ACC112 (cell line): ENCODE measurements around the gene C16orf96.

Experiments
- H2AFZ ChIP-seq: fragments of 200-600 bp; sonication (generic); one replicate; pipeline ENCODE4 v1.6.0; 2017; ENCODE audit warnings: antibody characterized with exemption, low read length; ENCODE audit not compliant: unreplicated experiment
- H3K27ac ChIP-seq: fragments of 200-600 bp; sonication (generic); 2 replicates; pipeline ENCODE4 v1.5.1; 2014; ENCODE audit warnings: low read depth, mild to moderate bottlenecking, antibody characterized with exemption, low read length, moderate library complexity
- H3K27me3 ChIP-seq: fragments of 200-600 bp; sonication (generic); 2 replicates; pipeline ENCODE4 v1.6.1; 2014; ENCODE audit warnings: mild to moderate bottlenecking, antibody characterized with exemption, low read length, moderate library complexity, mixed read lengths; ENCODE audit not compliant: insufficient read depth
- H3K36me3 ChIP-seq: fragments of 200-600 bp; sonication (generic); 2 replicates; pipeline ENCODE4 v1.6.1; 2016; ENCODE audit warnings: mild to moderate bottlenecking, antibody characterized with exemption, low read length, moderate library complexity, mixed read lengths; ENCODE audit not compliant: insufficient read depth
- H3K4me1 ChIP-seq: fragments of 200-600 bp; sonication (generic); one replicate; pipeline ENCODE4 v1.6.1; 2016; ENCODE audit warnings: low read length, mixed read lengths; ENCODE audit not compliant: insufficient read depth, unreplicated experiment, control insufficient read depth
- H3K4me3 ChIP-seq: fragments of 200-600 bp; sonication (generic); 2 replicates; pipeline ENCODE4 v1.5.1; 2014; ENCODE audit warnings: mild to moderate bottlenecking, low read depth, low read length
- H3K79me2 ChIP-seq: fragments of 200-600 bp; sonication (generic); one replicate; pipeline ENCODE4 v1.6.0; 2016; ENCODE audit warnings: low read length; ENCODE audit not compliant: control insufficient read depth, unreplicated experiment, insufficient read depth

C16orf96 gene

DNA sequence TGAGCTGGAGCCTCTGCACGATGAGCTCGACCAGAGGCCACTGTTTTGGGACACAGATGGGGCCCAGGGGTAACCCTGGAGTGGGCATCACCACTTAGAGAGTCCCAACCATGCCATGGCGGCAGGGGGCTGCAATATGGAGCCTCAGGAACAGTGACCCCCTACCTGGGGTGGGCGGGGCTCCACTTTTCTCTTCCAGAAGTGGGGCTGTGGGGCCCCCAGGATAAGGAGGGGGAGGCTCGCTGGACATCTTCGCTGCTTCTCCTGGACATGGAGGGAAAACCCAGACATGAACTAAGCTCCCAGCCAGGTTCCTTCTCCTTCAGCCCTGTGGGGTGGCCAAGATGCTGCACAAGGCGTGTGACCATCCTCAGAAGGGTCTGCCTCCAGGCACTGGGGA lies 42.3 kb upstream of the C16orf96 start:
- Histone ChIP-seq H3K36me3 (no peaks in the 10 kb centered on the region; the same call in 1 of the 2 replicates), H3K79me2 (peaks cover 5% of the 10 kb centered on the region), H3K27ac (no peak overlapping the region), H3K27me3 (no peaks in the 10 kb centered on the region), H2AFZ (no peak overlapping the region), H3K4me1 (peaks cover 8% of the 10 kb centered on the region), H3K4me3 (no peak overlapping the region)

DNA sequence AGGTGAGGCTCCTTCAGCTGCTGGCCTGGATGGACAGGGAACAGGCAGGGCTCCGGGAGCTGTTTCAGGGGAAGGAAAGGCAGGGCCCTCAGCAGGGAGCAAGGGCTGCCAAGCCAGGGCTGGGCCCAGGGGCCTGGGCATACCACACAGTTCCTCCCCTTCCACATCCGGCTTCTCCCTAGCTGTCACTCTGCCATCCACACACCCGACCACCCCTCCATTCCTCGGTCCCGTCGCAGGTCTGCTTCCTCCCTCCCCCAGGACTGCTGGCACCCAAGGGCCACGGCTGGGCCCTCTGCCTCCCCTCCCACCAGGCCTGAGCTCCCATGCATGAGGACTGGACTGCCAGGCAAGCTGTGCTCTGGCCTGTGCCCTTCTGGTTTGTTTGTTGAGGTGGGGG lies 41.5 kb upstream of the C16orf96 start:
- H3K79me2 ChIP-seq, result peaks cover 5% of the 10 kb centered on the region
- H3K36me3 ChIP-seq, result no peaks in the 10 kb centered on the region; the same call in 1 of the 2 replicates
- no peak overlapping the region for H3K27ac ChIP-seq
- H3K4me1 ChIP-seq, result peaks cover 8% of the 10 kb centered on the region
- H3K4me3 ChIP-seq, result no peak overlapping the region
- no peaks in the 10 kb centered on the region for H3K27me3 ChIP-seq
- H2AFZ ChIP-seq, result no peak overlapping the region

DNA sequence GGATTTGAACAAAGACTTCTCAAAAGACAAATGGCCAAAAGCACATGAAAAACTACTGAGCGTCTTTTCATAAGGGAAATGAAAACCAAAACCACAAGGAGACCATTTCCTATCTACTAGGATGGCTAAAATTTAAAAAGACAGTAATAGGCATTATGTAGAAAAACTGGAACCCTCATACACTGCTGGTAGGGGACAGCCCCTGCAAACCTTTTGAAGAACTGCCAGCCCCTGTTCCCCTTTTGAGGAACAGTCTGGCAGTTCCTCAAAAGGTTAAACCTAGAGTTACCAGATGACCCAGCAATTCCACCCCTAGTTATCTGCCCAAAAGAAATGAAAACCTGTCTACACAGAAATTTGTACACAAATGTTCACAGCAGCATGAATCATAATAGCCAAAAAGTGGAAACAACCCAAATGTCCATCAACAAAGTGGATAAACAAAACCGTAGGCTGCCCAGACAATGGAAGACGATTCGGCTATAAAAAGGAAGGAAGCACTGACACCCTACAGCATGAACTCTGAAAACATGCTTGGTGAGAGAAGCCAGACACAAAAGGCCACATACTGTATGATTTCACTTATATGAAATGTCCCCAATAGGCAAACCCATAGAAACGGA lies 40.4 kb upstream of the C16orf96 start:
- peaks cover 5% of the 10 kb centered on the region for H3K79me2 ChIP-seq
- H3K27ac ChIP-seq, result peak overlapping the region; percentile 16
- no peaks in the 10 kb centered on the region for H3K27me3 ChIP-seq
- peaks cover 8% of the 10 kb centered on the region for H3K4me1 ChIP-seq
- no peak overlapping the region for H2AFZ ChIP-seq
- no peak overlapping the region for H3K4me3 ChIP-seq
- no peaks in the 10 kb centered on the region for H3K36me3 ChIP-seq

DNA sequence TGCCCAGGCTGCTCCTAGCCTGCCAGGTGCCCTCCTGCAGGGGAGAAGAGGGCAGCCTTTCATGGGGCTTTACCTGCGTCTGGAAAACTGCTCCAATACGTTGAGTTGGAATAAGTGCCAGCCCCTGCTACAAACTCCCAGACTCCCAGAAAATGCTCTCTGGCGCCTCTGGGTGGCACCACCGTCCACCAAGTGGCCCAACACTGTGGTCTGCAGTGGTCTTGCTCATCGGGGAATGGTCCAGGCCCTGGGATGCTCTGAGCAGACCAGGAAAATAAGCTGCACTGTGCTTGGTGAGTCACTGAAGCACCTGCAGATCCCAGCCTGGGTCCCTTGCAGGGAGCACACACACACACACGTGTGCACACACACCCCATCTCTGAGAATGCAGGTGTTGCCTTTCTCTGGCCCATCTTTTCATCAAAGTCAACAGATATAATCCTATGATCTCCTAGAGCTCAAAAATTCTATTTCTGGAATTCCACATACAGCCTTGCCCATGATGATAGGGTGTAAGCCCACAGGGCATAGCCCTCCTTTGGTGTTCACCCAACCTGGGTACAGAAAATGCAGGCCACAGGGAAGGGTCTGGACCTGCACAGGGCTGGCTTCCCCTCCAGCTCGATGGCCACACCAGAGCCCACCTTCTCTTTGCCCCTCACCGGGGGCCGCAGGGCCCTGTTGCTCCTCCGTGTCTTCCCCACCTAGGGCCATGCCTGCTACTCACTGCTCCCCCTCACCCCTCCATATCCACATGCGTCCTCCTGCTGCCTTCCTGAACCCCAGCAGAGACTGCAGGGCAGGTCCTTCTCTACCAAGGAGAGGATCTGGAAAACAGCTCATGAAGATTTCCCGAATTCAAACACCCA lies 38.1 kb upstream of the C16orf96 start:
- Histone ChIP-seq H3K27me3 (no peaks in the 10 kb centered on the region), H2AFZ (no peak overlapping the region), H3K4me3 (no peak overlapping the region), H3K79me2 (peaks cover 5% of the 10 kb centered on the region), H3K36me3 (no peaks in the 10 kb centered on the region), H3K27ac (no peak overlapping the region), H3K4me1 (peaks cover 8% of the 10 kb centered on the region)

DNA sequence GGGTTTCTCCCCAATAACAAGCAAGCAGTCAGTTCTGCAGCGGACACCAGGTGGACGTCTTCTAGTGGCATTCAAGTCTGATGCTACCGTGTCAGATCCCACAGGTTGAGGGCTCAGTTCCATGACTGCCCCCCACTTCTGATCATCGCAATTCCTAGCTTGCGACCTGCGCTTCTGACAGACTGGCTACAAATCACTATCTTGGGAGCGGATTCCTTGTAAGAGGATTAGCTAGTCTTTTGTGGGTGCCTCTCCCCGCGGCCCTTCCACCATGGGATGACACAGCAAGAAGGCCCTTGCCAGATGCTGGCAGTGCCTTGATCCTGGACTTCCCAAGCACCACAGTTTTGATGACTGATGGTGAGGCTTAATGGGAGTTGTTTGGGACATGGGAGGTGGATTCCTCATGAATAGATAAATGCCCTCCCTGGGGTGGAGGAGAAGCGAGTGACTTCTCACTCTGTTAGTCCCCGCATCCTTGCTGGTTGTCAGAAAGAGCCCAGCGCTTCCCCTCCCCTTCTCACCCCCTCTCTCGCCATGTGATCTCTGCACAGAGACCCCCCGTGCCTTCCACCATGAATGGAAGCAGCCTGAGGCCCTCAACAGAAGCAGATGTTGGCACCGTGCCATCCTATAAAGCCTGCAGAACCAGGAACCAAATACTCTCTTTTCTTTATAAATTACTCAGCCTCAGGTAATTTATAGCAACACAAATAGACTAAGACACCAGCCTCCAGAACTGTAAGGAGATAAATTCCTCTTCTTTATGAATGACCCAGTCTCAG lies 36.7 kb upstream of the C16orf96 start:
- H2AFZ ChIP-seq, result no peak overlapping the region
- H3K36me3 ChIP-seq, result no peaks in the 10 kb centered on the region
- peaks cover 8% of the 10 kb centered on the region for H3K4me1 ChIP-seq
- H3K4me3 ChIP-seq, result no peak overlapping the region
- peaks cover 5% of the 10 kb centered on the region for H3K79me2 ChIP-seq
- H3K27me3 ChIP-seq, result no peaks in the 10 kb centered on the region
- H3K27ac ChIP-seq, result no peak overlapping the region

DNA sequence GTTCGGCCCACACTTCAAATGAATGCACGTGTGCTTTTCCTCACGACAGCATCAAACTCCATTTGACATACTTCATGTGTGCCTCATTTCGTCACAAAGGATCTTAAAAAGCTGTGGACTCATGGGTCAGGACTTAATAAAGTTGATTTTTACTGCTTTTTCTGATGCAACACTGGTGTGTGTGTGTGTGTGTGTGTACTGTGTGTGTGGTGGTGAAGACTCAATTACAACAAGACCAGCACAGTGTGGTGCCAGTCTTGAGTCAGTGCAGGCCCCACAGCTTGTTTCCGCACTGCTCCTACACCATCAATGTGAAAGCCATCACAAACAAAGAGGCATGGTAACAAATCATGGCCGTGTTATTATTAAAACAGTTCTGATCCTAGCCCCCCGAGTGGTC lies 35.2 kb upstream of the C16orf96 start:
- H3K4me3 ChIP-seq, result no peak overlapping the region
- H3K36me3 ChIP-seq, result no peaks in the 10 kb centered on the region
- H3K79me2 ChIP-seq, result peaks cover 5% of the 10 kb centered on the region
- H3K27ac ChIP-seq, result no peak overlapping the region
- no peak overlapping the region for H2AFZ ChIP-seq
- no peaks in the 10 kb centered on the region for H3K4me1 ChIP-seq
- no peaks in the 10 kb centered on the region for H3K27me3 ChIP-seq

DNA sequence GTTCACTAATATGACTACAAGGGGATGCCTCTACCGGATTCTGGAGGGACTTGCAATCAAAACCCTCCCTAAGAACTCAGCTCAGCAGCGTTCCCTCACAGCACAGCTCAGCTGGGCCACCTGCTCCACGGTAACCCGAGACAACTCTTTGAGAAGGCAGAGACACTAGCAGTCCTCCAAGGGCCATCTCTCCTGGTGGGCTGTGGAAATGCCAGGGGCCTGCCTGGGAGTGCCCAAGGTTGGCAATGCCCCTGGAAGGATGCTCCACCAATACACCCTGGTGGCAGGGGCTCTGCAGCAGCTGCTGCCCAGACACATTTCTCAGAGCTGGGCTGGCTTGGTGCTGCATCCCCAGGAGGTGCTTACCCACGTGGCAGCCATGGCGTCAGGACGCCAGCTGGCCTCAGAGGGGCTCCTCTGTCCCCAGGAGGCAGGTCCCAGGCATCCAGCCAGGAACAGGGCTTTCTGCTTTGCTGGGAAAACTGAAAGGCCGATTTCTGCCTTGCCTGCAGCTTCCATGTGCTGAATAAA lies 34.0 kb upstream of the C16orf96 start:
- no peak overlapping the region for H2AFZ ChIP-seq
- H3K27ac ChIP-seq, result no peak overlapping the region
- no peaks in the 10 kb centered on the region for H3K4me1 ChIP-seq
- no peaks in the 10 kb centered on the region for H3K36me3 ChIP-seq
- H3K79me2 ChIP-seq, result peaks cover 5% of the 10 kb centered on the region
- no peak overlapping the region for H3K4me3 ChIP-seq
- no peaks in the 10 kb centered on the region for H3K27me3 ChIP-seq

DNA sequence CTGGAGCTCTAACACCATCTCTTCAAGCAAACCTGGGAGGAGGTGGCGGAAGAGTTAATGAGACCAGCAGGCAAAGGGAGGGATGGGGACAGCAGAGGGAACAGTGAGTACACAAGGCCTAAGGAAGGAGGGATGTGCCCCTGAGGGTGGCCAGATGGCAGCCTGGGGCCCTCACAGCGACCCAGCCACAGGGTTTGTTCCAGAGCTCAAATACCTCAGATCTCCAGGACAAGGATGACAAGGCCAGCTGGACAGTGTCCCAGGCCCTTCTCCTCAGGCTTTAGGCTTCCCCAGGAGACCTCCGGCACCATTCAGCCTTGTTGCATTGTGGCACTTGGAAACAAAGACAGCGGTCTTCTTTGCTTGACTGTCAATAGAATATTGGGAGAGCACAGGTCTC lies 32.5 kb upstream of the C16orf96 start:
- no peaks in the 10 kb centered on the region for H3K4me1 ChIP-seq
- no peak overlapping the region for H3K27ac ChIP-seq
- no peak overlapping the region for H2AFZ ChIP-seq
- H3K79me2 ChIP-seq, result no peaks in the 10 kb centered on the region
- H3K27me3 ChIP-seq, result no peaks in the 10 kb centered on the region
- H3K36me3 ChIP-seq, result no peaks in the 10 kb centered on the region
- no peak overlapping the region for H3K4me3 ChIP-seq

DNA sequence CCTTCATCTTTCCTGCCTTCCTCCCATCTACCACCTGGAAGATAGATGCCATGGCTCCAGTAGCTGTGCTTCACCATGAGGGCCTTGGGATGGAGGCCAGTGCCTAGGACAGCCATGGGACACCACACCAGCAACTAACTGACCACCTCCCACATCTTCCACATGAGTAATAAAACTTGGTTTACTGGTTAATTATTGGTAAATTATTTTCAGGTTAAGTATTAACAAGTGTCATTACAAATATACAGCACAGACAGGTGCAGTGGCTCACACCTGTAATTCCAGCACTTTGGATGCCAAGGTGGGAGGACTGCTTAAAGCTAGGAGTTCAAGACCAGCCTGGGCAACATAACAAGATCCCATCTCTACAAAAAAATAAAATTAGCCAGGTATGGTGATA lies 31.6 kb upstream of the C16orf96 start:
- no peaks in the 10 kb centered on the region for H3K36me3 ChIP-seq
- no peaks in the 10 kb centered on the region for H3K27me3 ChIP-seq
- H2AFZ ChIP-seq, result no peak overlapping the region
- H3K27ac ChIP-seq, result no peak overlapping the region
- H3K4me3 ChIP-seq, result no peak overlapping the region
- no peaks in the 10 kb centered on the region for H3K4me1 ChIP-seq
- H3K79me2 ChIP-seq, result no peaks in the 10 kb centered on the region

DNA sequence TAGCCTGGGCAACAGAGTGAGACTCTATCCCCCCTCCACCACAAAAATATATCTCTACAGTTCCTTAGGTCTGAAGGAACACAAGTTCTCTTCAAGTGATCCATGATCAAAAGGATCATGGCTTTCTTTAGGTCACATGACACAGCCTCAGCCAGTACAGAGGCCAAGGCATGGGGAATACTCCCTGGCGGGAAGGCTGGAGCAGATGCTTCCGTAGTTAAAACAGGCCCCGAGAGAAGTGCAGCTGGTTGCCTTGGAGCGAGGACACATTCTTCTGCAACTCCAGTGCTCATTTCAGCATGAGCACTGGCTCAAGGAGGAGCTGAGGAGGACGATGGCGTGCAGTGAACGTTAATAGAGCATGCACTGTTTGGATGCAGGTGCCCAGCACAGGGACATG lies 31.1 kb upstream of the C16orf96 start:
- no peak overlapping the region for H3K27ac ChIP-seq
- no peak overlapping the region for H3K4me3 ChIP-seq
- H2AFZ ChIP-seq, result no peak overlapping the region
- no peaks in the 10 kb centered on the region for H3K36me3 ChIP-seq
- no peaks in the 10 kb centered on the region for H3K4me1 ChIP-seq
- H3K79me2 ChIP-seq, result no peaks in the 10 kb centered on the region
- no peaks in the 10 kb centered on the region for H3K27me3 ChIP-seq
